Stimulated activated naive CD8-positive, alpha-beta T cell treated with anti-CD3 and anti-CD28 coated beads, Interleukin-15, Interleukin-2, amounts not matched to agents 100 ng/mL and 50 ng/mL, for 24 hours (primary cell): ENCODE measurements around the gene GPR171.
"Not testable (repeated sequence)": the region's sequence is repeated elsewhere in the genome, so short reads cannot be mapped to it uniquely, and the experiment has no call there.

ENCODE experiments used
- H3K27ac Mint-ChIP-seq: one replicate; pipeline ENCODE4 v1.8.0; 2021; ENCODE audit warnings: mild to moderate bottlenecking, mixed read lengths
- H3K27me3 Mint-ChIP-seq: one replicate; pipeline ENCODE4 v1.8.0; 2021; ENCODE audit warnings: mixed read lengths
- H3K36me3 Mint-ChIP-seq: one replicate; pipeline ENCODE4 v1.8.0; 2021; ENCODE audit warnings: low read depth, mixed read lengths
- H3K4me1 Mint-ChIP-seq: one replicate; pipeline ENCODE4 v1.8.0; 2021; ENCODE audit warnings: low read depth, mixed read lengths
- H3K4me3 Mint-ChIP-seq: one replicate; pipeline ENCODE4 v1.8.0; 2021; ENCODE audit warnings: mild to moderate bottlenecking, mixed read lengths
- H3K9me3 Mint-ChIP-seq: one replicate; pipeline ENCODE4 v1.8.0; 2021; ENCODE audit warnings: mixed read lengths

The GPR171 gene, protein sequence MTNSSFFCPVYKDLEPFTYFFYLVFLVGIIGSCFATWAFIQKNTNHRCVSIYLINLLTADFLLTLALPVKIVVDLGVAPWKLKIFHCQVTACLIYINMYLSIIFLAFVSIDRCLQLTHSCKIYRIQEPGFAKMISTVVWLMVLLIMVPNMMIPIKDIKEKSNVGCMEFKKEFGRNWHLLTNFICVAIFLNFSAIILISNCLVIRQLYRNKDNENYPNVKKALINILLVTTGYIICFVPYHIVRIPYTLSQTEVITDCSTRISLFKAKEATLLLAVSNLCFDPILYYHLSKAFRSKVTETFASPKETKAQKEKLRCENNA

DNA sequence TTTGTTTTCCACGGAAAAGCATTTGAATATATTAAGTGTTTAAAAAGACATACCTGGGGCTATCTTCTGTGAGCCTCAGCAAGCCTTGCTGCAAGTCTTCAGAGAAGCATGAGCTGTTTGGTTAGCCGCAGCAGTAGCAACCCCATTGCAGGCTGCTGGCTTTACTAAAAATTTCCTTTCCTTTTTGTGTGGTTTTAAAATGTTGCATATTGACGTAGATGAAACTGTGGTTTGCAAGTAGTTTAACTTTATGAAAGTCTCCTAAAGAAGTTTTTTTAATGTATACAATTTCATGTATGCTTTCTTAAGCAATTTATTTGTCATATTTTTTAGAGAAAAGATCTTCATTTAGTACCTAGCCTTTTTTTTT, at the start of gene GPR171:
Gene GPR171, minus strand, starts transcription at position 166 of the 370 bp plus-strand sequence. CDS start 3,830 bp downstream, outside the sequence.
- Mint-ChIP-seq H3K27ac (peak within 1 kb of the TSS; percentile 98), H3K4me3 (peak within 1 kb of the TSS; percentile 91), H3K36me3 (peaks cover 48% of the 10 kb centered on the region), H3K4me1 (peaks cover 83% of the 10 kb centered on the region), H3K27me3 (peaks cover 4% of the 10 kb centered on the region), H3K9me3 (no peaks in the 10 kb centered on the region)

DNA sequence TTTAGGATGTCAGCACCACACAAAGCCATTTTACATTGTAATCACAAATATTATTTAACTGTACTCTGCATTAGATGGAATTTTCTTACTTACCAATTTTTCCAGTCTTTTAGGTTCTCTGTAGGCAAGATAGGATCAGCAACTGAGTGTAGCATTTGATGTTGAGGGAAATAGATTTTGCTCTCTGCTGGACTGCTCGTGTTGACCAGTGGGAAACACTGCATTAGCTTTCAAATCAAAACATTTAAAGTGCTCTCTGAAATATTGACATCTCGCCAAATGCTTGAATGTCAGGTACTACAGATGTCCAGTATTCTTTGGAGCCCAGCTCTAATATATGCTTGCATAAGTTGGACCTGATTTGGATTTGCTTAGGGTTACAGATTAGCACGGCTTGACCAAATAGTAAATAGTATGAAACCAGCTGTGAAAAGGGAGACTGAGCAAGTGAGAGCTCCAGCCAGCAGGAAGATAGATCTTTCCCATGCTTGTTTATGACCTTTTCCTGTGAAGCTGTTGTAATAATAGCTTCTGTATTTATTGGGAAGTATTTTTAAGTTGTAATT, 45.8 kb upstream of the GPR171 start:
- H3K9me3 Mint-ChIP-seq: no peaks in the 10 kb centered on the region
- H3K4me3 Mint-ChIP-seq: no peak overlapping the region
- H3K27me3 Mint-ChIP-seq: no peaks in the 10 kb centered on the region
- H3K4me1 Mint-ChIP-seq: no peaks in the 10 kb centered on the region
- H3K27ac Mint-ChIP-seq: no peak overlapping the region
- H3K36me3 Mint-ChIP-seq: no peaks in the 10 kb centered on the region

DNA sequence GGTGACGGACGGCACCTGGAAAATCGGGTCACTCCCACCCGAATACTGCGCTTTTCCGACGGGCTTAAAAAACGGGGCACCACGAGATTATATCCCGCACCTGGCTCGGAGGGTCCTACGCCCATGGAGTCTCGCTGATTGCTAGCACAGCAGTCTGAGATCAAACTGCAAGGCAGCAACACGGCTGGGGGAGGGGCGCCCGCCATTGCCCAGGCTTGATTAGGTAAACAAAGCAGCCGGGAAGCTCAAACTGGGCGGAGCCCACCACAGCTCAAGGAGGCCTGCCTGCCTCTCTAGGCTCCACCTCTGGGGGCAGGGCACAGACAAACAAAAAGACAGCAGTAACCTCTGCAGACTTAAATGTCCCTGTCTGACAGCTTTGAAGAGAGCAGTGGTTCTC, 39.0 kb upstream of the GPR171 start:
- H3K27ac Mint-ChIP-seq, H3K9me3 Mint-ChIP-seq, H3K4me3 Mint-ChIP-seq, H3K27me3 Mint-ChIP-seq, H3K4me1 Mint-ChIP-seq, H3K36me3 Mint-ChIP-seq: not testable (repeated sequence)

DNA sequence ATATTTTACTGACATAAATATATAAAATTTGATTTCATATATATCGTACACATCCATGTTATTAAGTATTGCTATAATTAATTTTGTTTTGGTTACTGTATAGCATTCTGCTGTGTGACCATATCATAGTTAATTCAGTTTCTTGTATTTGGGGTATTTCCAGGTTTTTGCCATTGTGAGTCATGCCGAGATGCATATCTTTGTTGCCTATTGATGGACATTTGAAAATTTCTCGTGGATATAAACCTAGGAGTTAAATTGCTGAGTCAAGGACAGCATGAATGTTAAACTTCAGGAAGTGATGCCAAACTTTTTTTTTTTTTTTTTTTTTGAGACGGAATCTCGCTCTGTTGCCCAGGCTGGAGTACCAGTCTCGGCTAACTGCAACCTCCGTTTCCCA, 33.7 kb upstream of the GPR171 start:
- Mint-ChIP-seq H3K4me1 (no peaks in the 10 kb centered on the region), H3K27ac (no peak overlapping the region), H3K27me3 (no peaks in the 10 kb centered on the region), H3K9me3 (no peaks in the 10 kb centered on the region), H3K36me3 (no peaks in the 10 kb centered on the region), H3K4me3 (no peak overlapping the region)

DNA sequence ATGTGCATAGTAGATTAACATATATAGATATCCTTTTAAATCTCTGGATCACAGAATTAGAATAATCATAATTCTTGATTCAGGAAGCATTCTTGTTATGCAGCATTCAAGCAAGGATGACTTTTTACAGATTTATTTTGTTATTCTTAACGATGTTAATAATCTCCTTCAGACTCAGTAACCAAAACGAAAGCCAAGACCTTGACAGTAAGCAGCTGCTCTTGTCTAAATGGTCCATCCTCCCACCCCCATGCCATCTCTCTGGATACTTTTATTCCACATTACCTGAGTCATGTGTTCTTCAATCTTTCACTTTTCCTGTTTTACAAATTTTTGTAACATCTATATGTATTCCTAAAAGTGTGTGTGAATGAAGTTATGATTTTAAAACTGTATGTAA, 33.3 kb upstream of the GPR171 start:
- H3K27ac Mint-ChIP-seq: no peak overlapping the region
- H3K27me3 Mint-ChIP-seq: no peaks in the 10 kb centered on the region
- H3K4me3 Mint-ChIP-seq: no peak overlapping the region
- no peaks in the 10 kb centered on the region for H3K9me3 Mint-ChIP-seq
- H3K36me3 Mint-ChIP-seq: no peaks in the 10 kb centered on the region
- peaks cover 4% of the 10 kb centered on the region for H3K4me1 Mint-ChIP-seq

DNA sequence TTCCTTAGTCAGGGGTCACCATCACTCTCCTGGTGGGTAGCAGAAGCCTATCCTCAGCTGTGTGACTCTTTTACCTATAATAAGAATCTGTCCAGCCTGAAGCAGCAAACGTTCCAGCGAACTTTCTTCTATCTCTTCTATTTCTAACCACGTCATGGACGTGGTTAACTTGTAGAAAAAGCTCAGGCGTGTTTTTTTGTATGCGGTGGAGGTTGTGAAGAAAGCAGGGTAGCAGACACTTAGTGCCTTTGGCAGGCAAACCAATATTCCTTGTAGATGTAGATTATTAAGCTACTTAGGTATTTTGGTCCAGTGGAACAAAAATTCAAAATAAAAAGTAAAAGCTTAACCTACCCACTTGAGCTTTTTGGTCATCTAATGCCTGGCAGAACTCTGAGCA, 31.8 kb upstream of the GPR171 start:
- H3K4me1 Mint-ChIP-seq: peaks cover 19% of the 10 kb centered on the region
- no peaks in the 10 kb centered on the region for H3K9me3 Mint-ChIP-seq
- H3K4me3 Mint-ChIP-seq: no peak overlapping the region
- no peaks in the 10 kb centered on the region for H3K27me3 Mint-ChIP-seq
- no peaks in the 10 kb centered on the region for H3K36me3 Mint-ChIP-seq
- no peak overlapping the region for H3K27ac Mint-ChIP-seq

DNA sequence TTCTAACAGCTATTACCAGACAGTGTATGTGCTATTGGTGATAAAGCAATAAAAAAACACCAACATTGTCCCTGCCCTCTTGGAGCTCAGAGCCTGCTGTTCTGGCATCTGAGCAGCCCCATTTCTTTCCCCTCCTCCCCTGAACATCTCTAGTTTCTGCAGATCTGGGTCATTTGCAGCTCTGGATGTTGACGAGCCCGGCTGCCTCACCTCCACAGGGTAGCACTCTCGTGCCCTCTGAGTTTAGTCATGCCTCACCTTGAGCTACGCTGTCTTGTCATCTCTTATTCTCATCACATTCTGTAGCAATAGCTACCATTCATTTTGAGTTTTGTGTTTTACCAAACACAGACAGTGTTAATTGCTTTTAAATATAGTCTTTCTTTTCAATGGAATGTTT, 30.0 kb upstream of the GPR171 start:
- H3K27ac Mint-ChIP-seq: no peak overlapping the region
- no peak overlapping the region for H3K4me3 Mint-ChIP-seq
- H3K27me3 Mint-ChIP-seq: no peaks in the 10 kb centered on the region
- H3K36me3 Mint-ChIP-seq: no peaks in the 10 kb centered on the region
- no peaks in the 10 kb centered on the region for H3K9me3 Mint-ChIP-seq
- H3K4me1 Mint-ChIP-seq: peaks cover 30% of the 10 kb centered on the region

DNA sequence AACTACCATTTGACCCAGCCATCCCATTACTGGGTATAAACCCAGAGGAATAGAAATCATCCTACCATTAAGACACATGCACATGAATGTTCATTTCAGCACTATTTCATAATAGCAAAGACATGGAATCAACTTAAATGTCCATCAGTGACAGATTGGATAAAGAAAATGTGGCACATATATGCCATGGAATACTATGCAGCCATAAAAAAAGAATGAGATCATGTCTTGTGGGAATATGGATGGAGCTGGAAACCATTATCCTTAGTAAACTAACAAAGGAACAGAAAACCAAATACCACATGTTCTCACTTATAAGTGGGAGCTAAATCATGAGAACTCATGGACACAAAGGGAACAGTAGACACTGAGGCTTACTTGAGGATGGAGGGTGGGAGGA, 29.4 kb upstream of the GPR171 start:
- H3K27me3 Mint-ChIP-seq, H3K9me3 Mint-ChIP-seq, H3K4me3 Mint-ChIP-seq, H3K36me3 Mint-ChIP-seq, H3K27ac Mint-ChIP-seq: not testable (repeated sequence)
- peaks cover 36% of the 10 kb centered on the region for H3K4me1 Mint-ChIP-seq

DNA sequence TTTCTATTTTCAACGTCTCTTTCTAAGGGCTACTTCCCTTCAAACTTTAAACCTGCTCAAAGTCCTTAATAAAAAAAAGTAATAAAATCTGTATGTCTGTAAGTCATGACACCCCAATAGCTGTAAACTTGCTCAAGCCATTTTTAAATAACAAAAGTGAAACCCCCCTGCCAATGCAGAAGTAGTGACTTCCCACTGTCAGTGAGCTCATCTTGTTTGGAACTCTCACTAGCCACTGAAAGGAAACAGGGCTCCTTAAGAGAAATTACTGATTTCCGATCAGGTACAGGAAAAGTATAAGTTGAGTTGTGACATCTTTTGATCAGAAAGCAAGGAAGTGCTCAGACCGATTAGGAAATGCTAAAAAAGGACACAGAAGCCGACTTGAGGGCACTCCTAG, 27.6 kb upstream of the GPR171 start:
- no peaks in the 10 kb centered on the region for H3K9me3 Mint-ChIP-seq
- H3K27ac Mint-ChIP-seq: peak overlapping the region; percentile 84
- peaks cover 54% of the 10 kb centered on the region for H3K4me1 Mint-ChIP-seq
- no peaks in the 10 kb centered on the region for H3K36me3 Mint-ChIP-seq
- peak overlapping the region; percentile 50 for H3K4me3 Mint-ChIP-seq
- H3K27me3 Mint-ChIP-seq: no peaks in the 10 kb centered on the region

DNA sequence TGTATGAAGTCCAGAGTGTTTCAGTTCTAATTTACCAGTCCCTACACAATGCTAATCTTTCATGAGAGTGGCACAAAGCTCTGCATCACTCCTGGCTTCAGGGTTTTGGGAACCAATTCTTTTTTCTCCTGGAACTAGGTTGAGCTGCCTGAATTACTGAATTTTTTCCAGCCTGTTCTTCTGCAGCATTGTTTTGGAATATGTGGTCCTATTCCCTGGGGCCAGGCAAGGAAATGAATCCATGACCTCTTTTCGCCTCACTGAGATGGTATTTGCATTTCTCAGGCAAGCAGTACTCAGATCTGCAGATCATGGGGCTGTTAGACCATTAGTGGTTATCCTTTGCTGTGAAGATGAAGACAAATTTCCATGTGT, 25.6 kb upstream of the GPR171 start:
- H3K27ac Mint-ChIP-seq: peak overlapping the region; percentile 74
- no peaks in the 10 kb centered on the region for H3K36me3 Mint-ChIP-seq
- peaks cover 67% of the 10 kb centered on the region for H3K4me1 Mint-ChIP-seq
- H3K9me3 Mint-ChIP-seq: no peaks in the 10 kb centered on the region
- no peaks in the 10 kb centered on the region for H3K27me3 Mint-ChIP-seq
- H3K4me3 Mint-ChIP-seq: no peak overlapping the region

DNA sequence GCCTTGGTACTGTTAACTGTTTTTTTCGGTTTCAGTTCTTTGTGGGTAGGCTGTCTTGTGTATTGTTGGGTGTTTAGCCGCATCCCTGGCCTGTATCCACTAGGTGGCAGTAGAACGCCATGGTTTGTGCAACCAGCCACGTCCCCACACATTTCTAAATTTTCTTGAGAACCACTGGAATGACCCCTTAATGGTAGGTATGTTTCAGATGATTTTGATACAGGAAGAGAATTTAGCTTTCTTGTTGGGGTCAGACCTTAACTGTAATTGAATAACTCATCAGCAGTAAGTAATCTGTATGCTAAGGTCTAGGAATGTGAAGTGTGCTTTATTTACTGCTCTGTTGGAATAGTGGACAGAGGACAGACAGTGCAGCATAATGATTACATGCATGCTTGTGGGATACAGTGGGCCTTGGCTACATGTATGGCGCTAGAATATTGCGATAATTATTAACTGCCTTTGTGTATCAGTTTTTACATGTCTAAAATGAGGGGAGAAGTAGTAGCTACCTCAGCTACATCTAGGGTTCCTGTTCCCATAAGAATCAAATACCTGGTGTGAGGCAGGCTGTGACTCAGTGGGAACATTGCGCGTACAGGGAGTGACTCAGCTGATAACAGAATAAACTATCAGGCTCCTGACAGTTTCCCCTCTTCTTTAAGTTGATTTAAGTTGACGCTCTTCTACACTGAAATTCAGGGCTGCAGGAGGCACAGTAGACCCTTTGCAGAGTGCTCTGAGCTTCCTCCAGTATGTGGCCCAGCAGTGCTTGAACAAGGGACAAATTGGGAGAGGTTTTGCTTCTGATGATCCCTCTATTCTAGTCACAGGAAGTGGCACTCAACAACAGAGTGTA, 25.0 kb upstream of the GPR171 start:
- no peaks in the 10 kb centered on the region for H3K9me3 Mint-ChIP-seq

DNA sequence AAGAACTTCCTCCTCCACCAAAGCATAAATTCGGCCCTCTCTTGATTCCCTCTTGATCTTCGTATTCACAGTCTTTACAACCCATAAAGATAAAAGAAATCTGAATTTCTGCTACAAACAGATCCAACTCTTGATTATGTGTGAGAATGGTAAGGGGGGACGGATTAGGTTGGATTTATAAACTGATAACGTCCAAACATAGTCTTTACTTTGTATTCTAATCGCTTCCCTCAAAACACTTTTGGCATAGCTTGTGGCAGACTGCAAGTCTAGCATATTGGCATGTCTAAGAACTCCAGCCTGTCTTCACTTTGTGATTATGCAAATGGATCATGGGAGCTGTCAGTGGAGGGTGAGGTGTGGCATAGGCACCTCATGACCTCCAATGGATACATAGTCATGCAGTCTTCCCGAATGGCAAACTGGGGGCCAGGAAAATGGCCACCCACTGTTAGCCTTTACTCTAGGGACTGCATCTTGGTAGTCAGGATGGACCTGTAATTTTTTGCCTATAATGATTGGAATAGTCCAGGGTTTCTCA, 24.3 kb upstream of the GPR171 start:
- H3K9me3 Mint-ChIP-seq: peaks cover 3% of the 10 kb centered on the region
- H3K36me3 Mint-ChIP-seq: peaks cover 3% of the 10 kb centered on the region
- H3K27me3 Mint-ChIP-seq: no peaks in the 10 kb centered on the region
- H3K4me3 Mint-ChIP-seq: peak overlapping the region; percentile 17
- peak overlapping the region; percentile 88 for H3K27ac Mint-ChIP-seq
- peaks cover 67% of the 10 kb centered on the region for H3K4me1 Mint-ChIP-seq

More for the DNA sequence above, 25.0 kb upstream of the GPR171 start:
- peaks cover 67% of the 10 kb centered on the region for H3K4me1 Mint-ChIP-seq
- peak overlapping the region; percentile 17 for H3K4me3 Mint-ChIP-seq
- no peaks in the 10 kb centered on the region for H3K27me3 Mint-ChIP-seq
- H3K36me3 Mint-ChIP-seq: no peaks in the 10 kb centered on the region
- peak overlapping the region; percentile 88 for H3K27ac Mint-ChIP-seq

DNA sequence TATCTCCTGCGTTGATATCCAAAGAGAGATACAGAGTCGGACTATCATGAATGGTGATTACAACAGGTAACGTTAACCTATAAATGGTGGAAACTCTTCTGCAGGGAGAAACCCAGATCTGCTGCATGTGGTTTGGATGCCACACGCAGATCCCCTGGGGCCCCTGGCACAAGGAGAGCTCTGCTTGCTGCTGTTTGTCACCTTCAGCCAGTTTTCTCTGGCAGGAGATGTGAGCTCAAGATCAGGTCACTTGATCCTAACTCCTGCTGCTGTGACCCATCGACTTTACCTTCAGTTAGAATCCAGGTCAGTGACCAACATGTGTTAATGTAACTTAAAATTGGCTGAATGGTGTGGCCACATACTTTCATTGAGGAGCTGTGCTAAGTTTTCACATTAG, 23.8 kb upstream of the GPR171 start:
- H3K4me1 Mint-ChIP-seq: peaks cover 67% of the 10 kb centered on the region
- H3K4me3 Mint-ChIP-seq: peak overlapping the region; percentile 17
- peaks cover 8% of the 10 kb centered on the region for H3K9me3 Mint-ChIP-seq
- H3K27me3 Mint-ChIP-seq: no peaks in the 10 kb centered on the region
- H3K36me3 Mint-ChIP-seq: peaks cover 8% of the 10 kb centered on the region
- peak overlapping the region; percentile 88 for H3K27ac Mint-ChIP-seq

DNA sequence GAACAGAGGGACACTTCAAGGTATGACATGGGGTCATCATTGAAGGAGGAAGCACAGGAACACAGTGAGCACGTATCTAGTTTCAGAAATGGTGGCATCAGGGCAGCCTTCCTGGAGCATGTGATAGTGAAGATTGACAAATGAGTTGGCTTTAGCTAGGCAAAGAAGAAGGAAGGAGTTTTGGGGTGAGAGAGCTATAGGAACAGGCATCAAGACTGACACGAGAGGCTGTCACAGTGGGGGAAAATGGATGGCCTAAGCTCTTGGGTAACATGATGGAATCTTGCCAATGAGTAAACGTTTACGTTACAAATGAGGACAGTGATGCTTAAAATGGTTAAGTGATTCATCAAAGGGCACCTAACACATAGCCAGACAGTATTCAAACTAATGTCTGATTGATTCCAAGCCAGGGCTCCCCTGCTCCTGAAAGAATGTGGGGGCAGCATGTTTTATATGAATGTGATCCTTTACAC, 23.1 kb upstream of the GPR171 start:
- Mint-ChIP-seq H3K9me3 (peaks cover 8% of the 10 kb centered on the region), H3K27ac (peak overlapping the region; percentile 88), H3K36me3 (peaks cover 11% of the 10 kb centered on the region), H3K4me3 (peak overlapping the region; percentile 17), H3K27me3 (no peaks in the 10 kb centered on the region), H3K4me1 (peaks cover 62% of the 10 kb centered on the region)
